ENCODE data around the gene MINDY4.

MINDY4 gene

DNA sequence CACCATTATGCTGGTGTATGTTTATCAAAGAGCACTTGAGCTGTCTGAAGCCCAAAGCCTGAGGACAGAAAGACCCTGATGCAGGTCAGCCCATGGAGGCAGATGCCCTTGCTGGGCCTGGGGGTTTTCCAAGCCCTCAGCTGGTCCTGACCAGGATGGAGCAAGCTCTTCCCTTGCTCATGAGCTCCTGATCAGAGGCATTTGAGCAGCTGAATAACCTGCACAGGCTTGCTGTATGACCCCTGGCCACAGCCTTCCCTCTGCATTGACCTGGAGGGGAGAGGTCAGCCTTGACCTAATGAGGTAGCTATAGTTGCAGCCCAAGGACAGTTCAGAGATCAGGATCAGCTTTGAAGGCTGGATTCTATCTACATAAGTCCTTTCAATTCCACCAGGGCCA is 153.4 kb downstream of the MINDY4 start:
- Histone ChIP-seq H3K9me3 (ENCODE audit: control insufficient read depth in 1 of 2, low read length in 2 of 2) (peaks cover 8 to 10% of the 10 kb centered on the region in 2 donors), H3K4me3 (ENCODE audit: low read depth in 1 of 2, low read length in 2 of 2) (no peak overlapping the region), H3K27ac (ENCODE audit: low read length) (no peak overlapping the region), H3K27me3 (ENCODE audit: low read depth, low read length) (no peaks in the 10 kb centered on the region), H3K4me1 (ENCODE audit: control insufficient read depth in 1 of 2, insufficient read depth in 2 of 2, low read length in 2 of 2) (peaks cover 12 to 19% of the 10 kb centered on the region in 2 donors), H3K36me3 (ENCODE audit: control insufficient read depth in 1 of 2, insufficient read depth in 2 of 2, low read length in 2 of 2) (peaks cover 8 to 45% of the 10 kb centered on the region in 2 donors)

DNA sequence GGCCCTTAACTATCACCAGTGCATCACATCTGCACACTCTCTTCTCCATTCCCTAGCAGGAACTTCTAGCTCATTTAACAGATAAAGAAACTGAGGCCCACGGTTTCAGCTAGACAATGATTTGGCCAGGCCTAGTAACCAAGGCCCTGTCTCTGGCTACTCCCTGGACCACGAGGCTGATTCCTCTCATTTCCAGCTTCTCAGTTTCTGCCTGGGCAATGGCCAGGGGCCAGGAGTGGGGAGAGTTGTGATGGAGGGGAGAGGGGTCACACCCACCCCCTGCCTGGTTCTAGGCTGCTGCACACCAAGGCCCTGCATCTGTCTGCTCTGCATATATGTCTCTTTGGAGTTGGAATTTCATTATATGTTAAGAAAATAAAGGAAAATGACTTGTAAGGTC is 153.9 kb downstream of the MINDY4 start:
- H3K4me3 ChIP-seq (ENCODE audit: low read depth in 1 of 2, low read length in 2 of 2), result no peak overlapping the region
- H3K27me3 ChIP-seq (ENCODE audit: low read depth, low read length), result no peaks in the 10 kb centered on the region
- H3K9me3 ChIP-seq (ENCODE audit: control insufficient read depth in 1 of 2, low read length in 2 of 2), result peaks cover 8 to 10% of the 10 kb centered on the region in 2 donors
- H3K4me1 ChIP-seq (ENCODE audit: control insufficient read depth in 1 of 2, insufficient read depth in 2 of 2, low read length in 2 of 2), result peaks cover 7 to 18% of the 10 kb centered on the region in 2 donors
- H3K36me3 ChIP-seq (ENCODE audit: control insufficient read depth in 1 of 2, insufficient read depth in 2 of 2, low read length in 2 of 2), result peaks cover 8 to 45% of the 10 kb centered on the region in 2 donors
- H3K27ac ChIP-seq (ENCODE audit: low read length), result no peak overlapping the region

DNA sequence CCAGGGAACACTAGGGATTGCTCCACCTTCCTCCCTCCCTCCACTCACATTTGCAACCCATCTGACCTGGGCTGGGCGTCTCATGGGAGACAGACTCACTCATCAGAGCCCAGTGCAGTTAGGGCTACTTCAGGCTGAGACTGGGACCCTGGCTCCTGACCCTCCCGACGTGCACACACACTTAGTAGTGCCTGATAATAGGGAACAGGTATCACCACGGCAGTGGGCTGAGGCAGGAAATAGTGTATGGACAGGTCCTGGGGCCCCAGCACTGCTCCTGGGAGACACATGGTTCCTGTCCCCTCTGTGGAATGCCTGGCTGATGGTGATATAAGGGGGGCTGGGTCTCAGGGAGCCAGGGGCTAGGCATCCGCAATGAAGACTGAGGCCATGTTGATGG is 154.7 kb downstream of the MINDY4 start:
- peaks cover 8 to 45% of the 10 kb centered on the region in 2 donors for H3K36me3 ChIP-seq (ENCODE audit: control insufficient read depth in 1 of 2, insufficient read depth in 2 of 2, low read length in 2 of 2)
- no peak overlapping the region for H3K4me3 ChIP-seq (ENCODE audit: low read depth in 1 of 2, low read length in 2 of 2)
- H3K4me1 ChIP-seq (ENCODE audit: control insufficient read depth in 1 of 2, insufficient read depth in 2 of 2, low read length in 2 of 2), result peaks cover 0 to 13% of the 10 kb centered on the region in 2 donors
- no peaks in the 10 kb centered on the region for H3K27me3 ChIP-seq (ENCODE audit: low read depth, low read length)
- peaks cover 8 to 10% of the 10 kb centered on the region in 2 donors for H3K9me3 ChIP-seq (ENCODE audit: control insufficient read depth in 1 of 2, low read length in 2 of 2)
- no peak overlapping the region for H3K27ac ChIP-seq (ENCODE audit: low read length)

- Histone ChIP-seq H3K9me3 (ENCODE audit: control insufficient read depth in 1 of 2, low read length in 2 of 2) (peaks cover 8 to 10% of the 10 kb centered on the region in 2 donors), H3K27ac (ENCODE audit: low read length) (no peak overlapping the region), H3K27me3 (ENCODE audit: low read depth, low read length) (no peaks in the 10 kb centered on the region), H3K4me3 (ENCODE audit: low read depth in 1 of 2, low read length in 2 of 2) (peak overlapping the region in 1 of 2 donors; percentile 9), H3K36me3 (ENCODE audit: control insufficient read depth in 1 of 2, insufficient read depth in 2 of 2, low read length in 2 of 2) (peaks cover 8 to 45% of the 10 kb centered on the region in 2 donors), H3K4me1 (ENCODE audit: control insufficient read depth in 1 of 2, insufficient read depth in 2 of 2, low read length in 2 of 2) (peaks cover 0 to 13% of the 10 kb centered on the region in 2 donors)
Measured at GRCh38 chr7:30926313-30926712, 155.1 kb downstream of the MINDY4 start.

- H3K27me3 ChIP-seq (ENCODE audit: low read depth, low read length), result no peaks in the 10 kb centered on the region
- H3K36me3 ChIP-seq (ENCODE audit: control insufficient read depth in 1 of 2, insufficient read depth in 2 of 2, low read length in 2 of 2), result peaks cover 8 to 45% of the 10 kb centered on the region in 2 donors
- peaks cover 8 to 10% of the 10 kb centered on the region in 2 donors for H3K9me3 ChIP-seq (ENCODE audit: control insufficient read depth in 1 of 2, low read length in 2 of 2)
- H3K4me1 ChIP-seq (ENCODE audit: control insufficient read depth in 1 of 2, insufficient read depth in 2 of 2, low read length in 2 of 2), result peaks cover 0 to 13% of the 10 kb centered on the region in 2 donors
- no peak overlapping the region for H3K27ac ChIP-seq (ENCODE audit: low read length)
- H3K4me3 ChIP-seq (ENCODE audit: low read depth in 1 of 2, low read length in 2 of 2), result peak overlapping the region in 1 of 2 donors; percentile 9
Measured at GRCh38 chr7:30927040-30927439, 155.8 kb downstream of the MINDY4 start.

DNA sequence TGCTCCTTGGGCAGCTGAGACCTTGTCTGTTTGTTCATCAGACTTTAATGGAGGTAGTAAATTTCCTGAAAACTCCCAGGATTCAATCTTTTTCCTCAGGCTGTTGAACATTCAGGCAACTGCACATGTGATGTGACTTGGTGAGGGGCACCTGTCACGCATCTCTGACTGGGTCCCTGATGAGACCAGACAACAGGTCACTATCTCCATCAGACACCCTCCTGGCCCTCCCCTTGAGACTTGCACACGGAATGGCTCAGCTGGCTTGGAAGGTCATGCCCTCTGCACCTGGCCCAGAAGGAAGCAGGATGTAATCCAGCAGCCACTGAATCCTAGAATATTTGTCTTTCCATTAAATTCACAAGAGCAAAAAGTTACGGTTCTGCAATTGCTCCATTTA is 156.3 kb downstream of the MINDY4 start:
- peaks cover 8 to 45% of the 10 kb centered on the region in 2 donors for H3K36me3 ChIP-seq (ENCODE audit: control insufficient read depth in 1 of 2, insufficient read depth in 2 of 2, low read length in 2 of 2)
- no peaks in the 10 kb centered on the region for H3K27me3 ChIP-seq (ENCODE audit: low read depth, low read length)
- no peak overlapping the region for H3K4me3 ChIP-seq (ENCODE audit: low read depth in 1 of 2, low read length in 2 of 2)
- peaks cover 8 to 10% of the 10 kb centered on the region in 2 donors for H3K9me3 ChIP-seq (ENCODE audit: control insufficient read depth in 1 of 2, low read length in 2 of 2)
- H3K4me1 ChIP-seq (ENCODE audit: control insufficient read depth in 1 of 2, insufficient read depth in 2 of 2, low read length in 2 of 2), result peaks cover 0 to 13% of the 10 kb centered on the region in 2 donors
- H3K27ac ChIP-seq (ENCODE audit: low read length), result no peak overlapping the region

DNA sequence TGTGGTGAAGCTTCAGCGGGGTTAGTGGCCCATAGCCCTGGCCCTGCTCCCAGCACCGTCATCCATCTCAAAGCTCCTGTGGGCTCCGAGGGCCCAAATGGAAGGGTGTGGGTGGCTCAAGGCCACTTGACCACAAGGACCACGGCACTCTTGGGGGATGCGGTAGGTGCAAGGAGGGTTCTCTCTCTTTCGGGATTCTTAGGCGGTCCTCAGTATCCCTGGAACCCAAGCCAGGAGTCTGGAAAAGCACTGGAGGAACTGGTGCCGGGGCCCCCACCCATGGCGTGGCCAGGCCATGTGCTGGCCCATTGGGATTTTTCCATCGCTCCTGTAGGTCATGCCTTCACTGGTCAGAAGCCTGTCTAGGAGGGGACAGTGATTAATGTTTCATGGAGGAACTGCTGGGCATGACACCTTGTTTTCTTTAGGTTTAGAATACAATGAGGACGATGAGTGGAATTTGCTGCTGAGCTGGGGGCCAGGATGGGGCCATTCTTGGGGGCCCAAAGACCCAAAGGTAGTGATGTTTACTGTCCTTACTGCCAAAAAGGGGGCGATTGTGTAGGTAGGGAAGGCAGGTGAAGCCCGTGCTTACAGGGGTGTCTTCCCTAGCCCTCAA is 157.1 kb downstream of the MINDY4 start:
- Histone ChIP-seq H3K27me3 (ENCODE audit: low read depth, low read length) (no peaks in the 10 kb centered on the region), H3K9me3 (ENCODE audit: control insufficient read depth in 1 of 2, low read length in 2 of 2) (peaks cover 8 to 10% of the 10 kb centered on the region in 2 donors), H3K4me1 (ENCODE audit: control insufficient read depth in 1 of 2, insufficient read depth in 2 of 2, low read length in 2 of 2) (peaks cover 0 to 13% of the 10 kb centered on the region in 2 donors), H3K4me3 (ENCODE audit: low read depth in 1 of 2, low read length in 2 of 2) (no peak overlapping the region), H3K36me3 (ENCODE audit: control insufficient read depth in 1 of 2, insufficient read depth in 2 of 2, low read length in 2 of 2) (peaks cover 8 to 42% of the 10 kb centered on the region in 2 donors), H3K27ac (ENCODE audit: low read length) (no peak overlapping the region)

DNA sequence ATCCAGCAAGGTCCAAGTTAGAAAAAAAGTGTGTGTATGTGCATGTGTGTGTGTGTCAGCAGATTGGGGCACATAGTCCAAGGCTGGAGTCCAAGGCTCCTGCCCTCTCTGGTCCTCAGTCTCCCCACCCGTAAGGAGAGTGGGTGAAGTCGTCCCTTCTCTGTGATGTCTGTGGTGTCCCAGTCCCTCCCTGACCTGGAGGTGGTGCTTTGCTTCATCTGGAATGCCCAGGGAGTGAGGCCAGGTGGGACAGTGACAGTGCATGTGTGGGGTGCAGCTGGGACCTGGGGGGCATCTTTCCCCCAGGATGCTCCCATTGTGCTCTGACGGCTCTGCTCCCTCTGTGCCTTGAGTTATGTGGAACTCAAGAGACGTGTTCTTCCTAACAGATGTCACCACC is 158.5 kb downstream of the MINDY4 start:
- H3K27me3 ChIP-seq (ENCODE audit: low read depth, low read length), result no peaks in the 10 kb centered on the region
- no peak overlapping the region for H3K4me3 ChIP-seq (ENCODE audit: low read depth in 1 of 2, low read length in 2 of 2)
- peaks cover 5 to 29% of the 10 kb centered on the region in 2 donors for H3K36me3 ChIP-seq (ENCODE audit: control insufficient read depth in 1 of 2, insufficient read depth in 2 of 2, low read length in 2 of 2)
- no peak overlapping the region for H3K27ac ChIP-seq (ENCODE audit: low read length)
- peaks cover 0 to 13% of the 10 kb centered on the region in 2 donors for H3K4me1 ChIP-seq (ENCODE audit: control insufficient read depth in 1 of 2, insufficient read depth in 2 of 2, low read length in 2 of 2)
- peaks cover 8 to 10% of the 10 kb centered on the region in 2 donors for H3K9me3 ChIP-seq (ENCODE audit: control insufficient read depth in 1 of 2, low read length in 2 of 2)

- Histone ChIP-seq H3K4me1 (ENCODE audit: control insufficient read depth in 1 of 2, insufficient read depth in 2 of 2, low read length in 2 of 2) (peaks cover 0 to 13% of the 10 kb centered on the region in 2 donors), H3K9me3 (ENCODE audit: control insufficient read depth in 1 of 2, low read length in 2 of 2) (peaks cover 8 to 10% of the 10 kb centered on the region in 2 donors), H3K27ac (ENCODE audit: low read length) (no peak overlapping the region), H3K4me3 (ENCODE audit: low read depth in 1 of 2, low read length in 2 of 2) (no peak overlapping the region), H3K36me3 (ENCODE audit: control insufficient read depth in 1 of 2, insufficient read depth in 2 of 2, low read length in 2 of 2) (peaks cover 0 to 20% of the 10 kb centered on the region in 2 donors), H3K27me3 (ENCODE audit: low read depth, low read length) (no peaks in the 10 kb centered on the region)
Measured at GRCh38 chr7:30930621-30931020, 159.4 kb downstream of the MINDY4 start.

- Histone ChIP-seq H3K4me1 (ENCODE audit: control insufficient read depth in 1 of 2, insufficient read depth in 2 of 2, low read length in 2 of 2) (peaks cover 0 to 13% of the 10 kb centered on the region in 2 donors), H3K27me3 (ENCODE audit: low read depth, low read length) (no peaks in the 10 kb centered on the region), H3K9me3 (ENCODE audit: control insufficient read depth in 1 of 2, low read length in 2 of 2) (peaks cover 8 to 10% of the 10 kb centered on the region in 2 donors), H3K27ac (ENCODE audit: low read length) (no peak overlapping the region), H3K4me3 (ENCODE audit: low read depth in 1 of 2, low read length in 2 of 2) (no peak overlapping the region), H3K36me3 (ENCODE audit: control insufficient read depth in 1 of 2, insufficient read depth in 2 of 2, low read length in 2 of 2) (peaks cover 0 to 14% of the 10 kb centered on the region in 2 donors)
Measured at GRCh38 chr7:30931161-30931928, 160.1 kb downstream of the MINDY4 start.

DNA sequence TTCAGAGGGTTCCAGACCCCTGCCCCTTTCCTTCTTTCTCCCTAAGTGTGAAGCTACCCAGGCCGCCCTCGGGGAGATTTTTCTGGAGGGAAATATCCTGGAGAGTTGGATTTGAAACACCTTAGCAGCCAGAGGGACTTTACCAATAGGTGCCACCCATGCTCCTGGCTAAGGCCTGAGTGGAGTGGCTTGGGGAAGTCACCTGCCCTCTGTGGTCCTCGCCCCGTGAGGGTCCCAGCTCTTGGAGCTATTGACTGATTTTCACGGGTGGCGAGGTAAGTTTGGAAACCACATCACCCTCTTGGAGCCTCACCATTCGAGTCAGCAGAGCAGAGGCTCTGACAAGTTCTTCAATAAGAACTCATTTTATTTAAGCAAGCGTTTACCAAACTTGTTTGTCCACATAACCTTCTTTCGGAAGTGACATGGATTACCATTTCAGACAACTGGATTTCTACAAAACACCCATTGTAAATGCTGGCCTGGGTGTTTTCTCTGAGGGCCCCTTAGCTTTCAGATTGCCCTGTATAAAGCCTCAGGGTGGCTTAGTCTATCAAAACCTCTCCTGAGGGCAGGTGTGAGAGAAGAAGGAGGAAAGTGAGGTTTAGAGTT is 160.8 kb downstream of the MINDY4 start:
- peaks cover 0 to 13% of the 10 kb centered on the region in 2 donors for H3K4me1 ChIP-seq (ENCODE audit: control insufficient read depth in 1 of 2, insufficient read depth in 2 of 2, low read length in 2 of 2)
- peaks cover 3 to 4% of the 10 kb centered on the region in 2 donors for H3K9me3 ChIP-seq (ENCODE audit: control insufficient read depth in 1 of 2, low read length in 2 of 2)
- no peaks in the 10 kb centered on the region for H3K27me3 ChIP-seq (ENCODE audit: low read depth, low read length)
- no peak overlapping the region for H3K4me3 ChIP-seq (ENCODE audit: low read depth in 1 of 2, low read length in 2 of 2)
- H3K36me3 ChIP-seq (ENCODE audit: control insufficient read depth in 1 of 2, insufficient read depth in 2 of 2, low read length in 2 of 2), result peaks cover 0 to 7% of the 10 kb centered on the region in 2 donors
- no peak overlapping the region for H3K27ac ChIP-seq (ENCODE audit: low read length)
